OCI-LY3 (cell line): Measurements from ENCODE around the gene PRRT1.

Source experiments
- EZH2phosphoT487 ChIP-seq: fragments of 200-600 bp; shearing (Covaris generic); IDR thresholded peaks from 2 replicates; pipeline ENCODE4 v1.6.1; 2018; ENCODE audit warnings: antibody characterized with exemption, mixed run types, low read depth
- TF ChIP-seq, protein P1 (sequence below): fragments of 200-600, 300-600 bp; sonication (generic); IDR thresholded peaks from 2 replicates; pipeline ENCODE4 v1.5.1; 2014; ENCODE audit warnings: antibody characterized with exemption, low read length, low read depth

DNA sequence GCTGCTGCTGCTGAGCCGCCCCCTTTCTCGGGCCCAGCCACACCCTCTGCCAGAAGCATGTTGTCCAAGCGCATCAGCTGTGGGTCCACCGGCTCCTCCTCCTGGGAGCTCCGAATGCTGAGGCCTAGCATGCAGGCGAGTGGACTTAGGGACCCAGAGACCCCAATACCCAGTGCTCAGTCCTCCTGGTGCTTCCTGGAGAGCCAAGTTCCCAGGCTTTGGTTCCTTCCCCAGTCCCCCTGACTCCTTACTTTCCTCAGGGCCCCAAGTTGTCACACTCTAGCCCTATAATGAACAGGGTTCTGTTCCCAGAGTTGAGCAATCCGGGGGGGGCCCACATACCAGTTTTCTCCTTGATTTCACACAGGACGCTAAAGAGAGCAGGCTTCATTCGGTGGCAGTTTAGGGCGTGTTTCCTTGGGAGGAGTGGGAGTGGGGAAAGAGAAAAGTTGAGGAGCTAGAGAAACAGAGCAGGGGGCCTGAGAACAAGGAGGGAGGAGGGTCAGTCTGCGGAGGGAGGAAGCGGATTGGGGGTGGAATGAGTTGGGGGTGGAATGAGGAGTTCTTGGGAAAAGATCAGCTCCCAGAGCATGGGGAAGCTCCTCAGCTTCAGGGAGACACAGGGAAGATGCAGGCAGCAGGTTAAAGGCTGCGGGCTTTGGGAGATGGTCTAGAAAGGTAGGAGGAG, 36.8 kb upstream of the PRRT1 start:
- TF ChIP-seq, protein P1, sequence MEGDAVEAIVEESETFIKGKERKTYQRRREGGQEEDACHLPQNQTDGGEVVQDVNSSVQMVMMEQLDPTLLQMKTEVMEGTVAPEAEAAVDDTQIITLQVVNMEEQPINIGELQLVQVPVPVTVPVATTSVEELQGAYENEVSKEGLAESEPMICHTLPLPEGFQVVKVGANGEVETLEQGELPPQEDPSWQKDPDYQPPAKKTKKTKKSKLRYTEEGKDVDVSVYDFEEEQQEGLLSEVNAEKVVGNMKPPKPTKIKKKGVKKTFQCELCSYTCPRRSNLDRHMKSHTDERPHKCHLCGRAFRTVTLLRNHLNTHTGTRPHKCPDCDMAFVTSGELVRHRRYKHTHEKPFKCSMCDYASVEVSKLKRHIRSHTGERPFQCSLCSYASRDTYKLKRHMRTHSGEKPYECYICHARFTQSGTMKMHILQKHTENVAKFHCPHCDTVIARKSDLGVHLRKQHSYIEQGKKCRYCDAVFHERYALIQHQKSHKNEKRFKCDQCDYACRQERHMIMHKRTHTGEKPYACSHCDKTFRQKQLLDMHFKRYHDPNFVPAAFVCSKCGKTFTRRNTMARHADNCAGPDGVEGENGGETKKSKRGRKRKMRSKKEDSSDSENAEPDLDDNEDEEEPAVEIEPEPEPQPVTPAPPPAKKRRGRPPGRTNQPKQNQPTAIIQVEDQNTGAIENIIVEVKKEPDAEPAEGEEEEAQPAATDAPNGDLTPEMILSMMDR, result no peak
- TF ChIP-seq EZH2phosphoT487, result no peak
